HCT116 (cell line): Measurements from ENCODE around the gene ADCY1. TPM values are rescaled to one million over a fixed set of nuclear protein-coding genes. Genes with fewer than 3 reads are reported as not detected.

Source experiments
- ATAC-seq: fragments of 200-7000 bp; cut with Tn5 transposase; 2 replicates; pipeline ENCODE4 v1.9.1; 2020; ENCODE audit warnings: mild to moderate bottlenecking, moderate library complexity
- BruUV-seq: library from RNA; stranded (reverse); fragments of 400-500 nt; replicated peaks from 2 replicates; lab custom pipeline; 2021; lab: Mats Ljungman, UMichigan
- CTCF ChIA-PET: fragments of 300-600 bp; sonication (Branson Sonifier 250); formaldehyde crosslinking; loops from one replicate; lab custom pipeline; 2021; ENCODE audit warnings: antibody characterized with exemption; lab: Charles Lee
- POLR2A ChIA-PET: fragments of 300-600, 350-600 bp; sonication (Branson Sonifier 250); formaldehyde crosslinking; loops from one replicate; lab custom pipeline; 2021; ENCODE audit warnings: antibody characterized with exemption; lab: Charles Lee
- RAD21 ChIA-PET, 2 experiments: fragments of 300-600 bp; sonication (Branson Sonifier 250); formaldehyde crosslinking; loops; one replicate each; lab custom pipeline; 2023; ENCODE audit warnings: low total read pairs in 2 of 2; ENCODE audit not compliant: uncharacterized antibody in 2 of 2, unreplicated experiment in 2 of 2, low non-redundant PET in 1 of 2; lab: Charles Lee
- DNase-seq: peaks from one replicate; pipeline ENCODE4 v3.0.0-alpha.2; 2010; ENCODE audit warnings: low read depth, low spot score
- H2AFZ ChIP-seq: fragments of 200-600 bp; shearing (Covaris generic), sonication (generic); 2 replicates; pipeline ENCODE4 v1.6.1; 2017; ENCODE audit warnings: low read depth, mixed run types, mixed read lengths, antibody characterized with exemption, low read length; ENCODE audit not compliant: poor library complexity, severe bottlenecking
- H3K27ac ChIP-seq: 2 replicates; pipeline ENCODE4 v1.5.1; 2012; ENCODE audit warnings: low read depth, low read length
- H3K27me3 ChIP-seq: fragments of 200-600 bp; sonication (generic); 2 replicates; pipeline ENCODE4 v1.6.1; 2016; ENCODE audit warnings: mixed run types, low read length, mixed read lengths; ENCODE audit not compliant: insufficient read depth
- H3K36me3 ChIP-seq, 2 experiments: fragments of 200-500 bp in 1 of 2; fragments of 200-600 bp in 1 of 2; sonication (Bioruptor generic) in 1 of 2; sonication (generic) in 1 of 2; 2 replicates each; pipeline versions ENCODE4 v1.5.1 to v1.6.1; 2014 to 2016; ENCODE audit warnings: low read length in 2 of 2, inconsistent platforms in 1 of 2, mixed read lengths in 1 of 2, mixed run types in 1 of 2; ENCODE audit not compliant: insufficient read depth in 2 of 2, control insufficient read depth in 1 of 2
- H3K4me1 ChIP-seq, 2 experiments: fragments of 200-600 bp in 1 of 2; sonication (generic) in 1 of 2; 2 replicates each; pipeline versions ENCODE4 v1.5.1 to v1.6.1; 2012 to 2017; ENCODE audit warnings: low read length in 2 of 2, inconsistent platforms in 1 of 2, mild to moderate bottlenecking in 1 of 2, mixed read lengths in 1 of 2, mixed run types in 1 of 2, moderate library complexity in 1 of 2; ENCODE audit not compliant: insufficient read depth in 2 of 2, control insufficient read depth in 1 of 2
- H3K4me2 ChIP-seq: fragments of 200-600 bp; sonication (generic); 2 replicates; pipeline ENCODE4 v1.6.1; 2017; ENCODE audit warnings: mixed run types, low read length, mixed read lengths
- H3K4me3 ChIP-seq, 2 experiments: fragments of 200-600 bp in 1 of 2; sonication (generic) in 1 of 2; replicated peaks in 1 of 2; 2 replicates each; pipeline ENCODE4 v1.5.1; 2011 to 2016; ENCODE audit warnings: low read length in 2 of 2, control low read depth in 1 of 2, low read depth in 1 of 2, mild to moderate bottlenecking in 1 of 2, mixed read lengths in 1 of 2, mixed run types in 1 of 2
- H3K79me2 ChIP-seq: fragments of 200-600 bp; sonication (generic); 2 replicates; pipeline ENCODE4 v1.6.1; 2017; ENCODE audit warnings: mild to moderate bottlenecking, mixed run types, low read length, moderate library complexity, mixed read lengths; ENCODE audit not compliant: insufficient read depth
- H3K9ac ChIP-seq: fragments of 200-600 bp; sonication (generic); 2 replicates; pipeline ENCODE4 v1.6.1; 2016; ENCODE audit warnings: low read length, mixed read lengths
- H3K9me2 ChIP-seq: fragments of 200-600 bp; sonication (generic), shearing (Covaris generic); 2 replicates; pipeline ENCODE4 v1.6.1; 2017; ENCODE audit warnings: mixed run types, mild to moderate bottlenecking, moderate library complexity; ENCODE audit not compliant: insufficient read depth
- H3K9me3 ChIP-seq, 2 experiments: fragments of 200-500 bp in 1 of 2; fragments of 200-600 bp in 1 of 2; sonication (Bioruptor generic) in 1 of 2; sonication (generic) in 1 of 2; 2 replicates each; pipeline ENCODE4 v1.6.1; 2014 to 2017; ENCODE audit warnings: low read length in 2 of 2, mixed read lengths in 2 of 2, inconsistent platforms in 1 of 2, low read depth in 1 of 2, mild to moderate bottlenecking in 1 of 2, mixed run types in 1 of 2, moderate library complexity in 1 of 2; ENCODE audit not compliant: control insufficient read depth in 1 of 2, insufficient read depth in 1 of 2
- H4K20me1 ChIP-seq: fragments of 200-600 bp; sonication (generic), shearing (Covaris generic); 2 replicates; pipeline ENCODE4 v1.6.1; 2017; ENCODE audit warnings: mixed run types, mild to moderate bottlenecking, moderate library complexity; ENCODE audit not compliant: insufficient read depth
- CBX3 ChIP-seq: IDR thresholded peaks from 2 replicates; pipeline ENCODE4 v1.6.1; 2012; ENCODE audit warnings: low read depth
- CEBPB ChIP-seq: IDR thresholded peaks from 2 replicates; pipeline ENCODE4 v1.6.1; 2012; ENCODE audit warnings: low read depth
- CTCF ChIP-seq, 3 experiments: fragments of 200-600 bp in 1 of 3; sonication (generic) in 1 of 3; IDR thresholded peaks in 2 of 3; conservative IDR thresholded peaks in 1 of 3; 2 replicates each; pipeline ENCODE4 v1.5.1; 2012 to 2017; ENCODE audit warnings: low read depth in 2 of 3, low read length in 2 of 3, antibody characterized with exemption in 1 of 3, borderline replicate concordance in 1 of 3, control low read depth in 1 of 3, mild to moderate bottlenecking in 1 of 3, mixed read lengths in 1 of 3, mixed run types in 1 of 3, moderate library complexity in 1 of 3; ENCODE audit not compliant: insufficient read depth in 1 of 3
- EGR1 ChIP-seq: IDR thresholded peaks from 2 replicates; pipeline ENCODE4 v1.6.1; 2012; ENCODE audit warnings: low read depth
- EZH2 ChIP-seq: fragments of 200-600 bp; sonication (generic); IDR thresholded peaks from 2 replicates; pipeline ENCODE4 v1.6.1; 2017; ENCODE audit warnings: antibody characterized with exemption, mixed run types
- EZH2phosphoT487 ChIP-seq: fragments of 200-600 bp; IDR thresholded peaks from 2 replicates; pipeline ENCODE4 v1.6.1; 2018; ENCODE audit warnings: antibody characterized with exemption, borderline replicate concordance
- FOSL1 ChIP-seq: IDR thresholded peaks from 2 replicates; pipeline ENCODE4 v1.6.1; 2012; ENCODE audit warnings: low read depth
- JUND ChIP-seq: IDR thresholded peaks from 2 replicates; pipeline ENCODE4 v1.6.1; 2012
- POLR2AphosphoS5 ChIP-seq: IDR thresholded peaks from 2 replicates; pipeline ENCODE4 v1.6.1; 2011; ENCODE audit warnings: mild to moderate bottlenecking, low read depth, low read length, moderate library complexity
- RAD21 ChIP-seq: IDR thresholded peaks from 2 replicates; pipeline ENCODE4 v1.6.1; 2012; ENCODE audit warnings: low read depth, mild to moderate bottlenecking
- SRF ChIP-seq: IDR thresholded peaks from 2 replicates; pipeline ENCODE4 v1.6.1; 2012; ENCODE audit warnings: low read depth
- TCF7L2 ChIP-seq: IDR thresholded peaks from 2 replicates; pipeline ENCODE4 v1.7.0; 2011; ENCODE audit warnings: borderline replicate concordance, inconsistent platforms; ENCODE audit not compliant: insufficient read depth, insufficient read length; ENCODE audit errors: extremely low read depth
- YY1 ChIP-seq: IDR thresholded peaks from 2 replicates; pipeline ENCODE4 v1.6.1; 2011; ENCODE audit warnings: low read length, low read depth, moderate library complexity, mild to moderate bottlenecking; ENCODE audit not compliant: insufficient replicate concordance; ENCODE audit errors: extremely low read depth
- ZFX ChIP-seq: fragments of 450-650 bp; IDR thresholded peaks from 2 replicates; pipeline ENCODE4 v1.6.1; 2017
- ZNF274 ChIP-seq: fragments of 200-500 bp; sonication (Bioruptor generic); IDR thresholded peaks from 2 replicates; pipeline ENCODE4 v1.6.1; 2014; ENCODE audit warnings: mild to moderate bottlenecking, low read depth, low read length, inconsistent platforms
- intact Hi-C: fragments of 100-400 bp; cut with micrococcal nuclease; formaldehyde crosslinking; loops from 2 replicates; pipeline ENCODE4 v1.10.0; 2022
- total RNA-seq: library from RNA; stranded (reverse); gene quantifications from one replicate; pipeline ENCODE4 v1.2.1, GENCODE V29; 2021; ENCODE audit not compliant: unreplicated experiment
- TF ChIP-seq, protein P1 (sequence below): IDR thresholded peaks from 2 replicates; pipeline ENCODE4 v1.6.1; 2012
- TF ChIP-seq, protein P2 (sequence below): IDR thresholded peaks from 2 replicates; pipeline ENCODE4 v1.6.1; 2012; ENCODE audit warnings: low read depth

ADCY1 gene
- total RNA-seq, 1 experiment from 2014 or later, result 0.05 TPM

DNA sequence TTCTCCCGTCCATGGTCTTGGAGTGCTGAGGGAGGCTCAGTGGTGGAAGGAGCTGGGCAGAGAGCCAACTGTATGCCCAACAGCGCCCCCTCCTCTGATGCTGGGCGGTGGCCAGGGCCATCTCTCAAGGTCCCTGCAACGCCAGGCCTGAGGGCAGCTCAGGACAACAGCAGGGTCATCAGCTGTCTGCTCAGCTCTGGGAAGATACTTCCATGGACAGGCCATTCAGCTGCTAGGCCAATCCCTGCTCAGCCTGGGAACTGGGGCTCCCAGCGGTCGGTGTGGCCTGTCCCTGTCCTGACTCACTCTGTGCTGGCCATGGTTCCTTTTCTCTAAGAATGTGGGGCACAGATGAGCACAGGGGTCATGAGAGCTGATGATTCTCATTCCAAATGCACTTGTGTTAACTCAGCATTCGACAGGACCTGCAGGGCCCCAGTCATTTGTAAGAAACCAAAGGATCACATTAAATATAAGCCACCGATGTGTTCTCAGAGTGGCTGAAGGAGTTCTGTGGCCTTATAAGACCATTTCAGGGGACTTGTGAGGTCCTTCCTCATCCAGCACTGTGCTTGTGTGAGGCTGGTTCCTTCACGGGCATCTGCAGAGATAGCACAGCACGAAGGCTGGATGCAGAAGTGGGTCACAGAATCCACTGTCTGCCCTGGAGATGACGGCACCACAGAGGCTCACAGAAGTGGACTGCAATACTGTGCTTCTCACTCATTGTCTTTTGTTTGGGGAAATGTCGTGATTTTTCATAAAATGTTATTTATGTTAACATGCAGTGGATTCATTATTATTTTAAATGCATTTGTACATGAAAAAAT lies 73.0 kb downstream of the ADCY1 start:
- Histone ChIP-seq H3K4me1 (no peaks in the 10 kb centered on the region), H3K9me3 (no peaks in the 10 kb centered on the region), H3K9me2 (no peaks in the 10 kb centered on the region), H4K20me1 (no peaks in the 10 kb centered on the region), H3K27ac (no peak overlapping the region), H3K27me3 (no peaks in the 10 kb centered on the region), H3K9ac (no peak overlapping the region), H3K36me3 (no peaks in the 10 kb centered on the region), H3K4me2 (no peak overlapping the region), H2AFZ (no peak overlapping the region), H3K4me3 (no peak overlapping the region), H3K79me2 (no peaks in the 10 kb centered on the region)
- DNase-seq (no peak), ATAC-seq (no peak)
- ChIA-PET POLR2A (no interaction called here), RAD21 (no interaction called here), CTCF (interaction anchor here (2.0 kb wide), 1 partner anchor 16 kb away, joined by 6 read pairs; no protein-coding TSS in a partner anchor)
- BruUV-seq, result no TSS peak
- no peak for TF ChIP-seq TCF7L2
- TF ChIP-seq RAD21, result no peak
- TF ChIP-seq, protein P1, sequence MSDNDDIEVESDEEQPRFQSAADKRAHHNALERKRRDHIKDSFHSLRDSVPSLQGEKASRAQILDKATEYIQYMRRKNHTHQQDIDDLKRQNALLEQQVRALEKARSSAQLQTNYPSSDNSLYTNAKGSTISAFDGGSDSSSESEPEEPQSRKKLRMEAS, result no peak
- TF ChIP-seq YY1, result no peak
- TF ChIP-seq EGR1, result no peak
- TF ChIP-seq ZFX, result no peak
- TF ChIP-seq POLR2AphosphoS5, result no peak
- no peak for TF ChIP-seq ZNF274
- no peak for TF ChIP-seq CEBPB
- no peak for TF ChIP-seq JUND
- no peak for TF ChIP-seq EZH2phosphoT487
- TF ChIP-seq CTCF (IDR thresholded peaks at IDR 0.05 in 2 of 3, conservative IDR thresholded peaks at IDR 0.05 in 1 of 3; ENCODE audit: borderline replicate concordance in 1 of 3, insufficient read depth in 1 of 3, low read depth in 2 of 3, low read length in 2 of 3), result no peak
- TF ChIP-seq FOSL1, result no peak
- TF ChIP-seq, protein P2, sequence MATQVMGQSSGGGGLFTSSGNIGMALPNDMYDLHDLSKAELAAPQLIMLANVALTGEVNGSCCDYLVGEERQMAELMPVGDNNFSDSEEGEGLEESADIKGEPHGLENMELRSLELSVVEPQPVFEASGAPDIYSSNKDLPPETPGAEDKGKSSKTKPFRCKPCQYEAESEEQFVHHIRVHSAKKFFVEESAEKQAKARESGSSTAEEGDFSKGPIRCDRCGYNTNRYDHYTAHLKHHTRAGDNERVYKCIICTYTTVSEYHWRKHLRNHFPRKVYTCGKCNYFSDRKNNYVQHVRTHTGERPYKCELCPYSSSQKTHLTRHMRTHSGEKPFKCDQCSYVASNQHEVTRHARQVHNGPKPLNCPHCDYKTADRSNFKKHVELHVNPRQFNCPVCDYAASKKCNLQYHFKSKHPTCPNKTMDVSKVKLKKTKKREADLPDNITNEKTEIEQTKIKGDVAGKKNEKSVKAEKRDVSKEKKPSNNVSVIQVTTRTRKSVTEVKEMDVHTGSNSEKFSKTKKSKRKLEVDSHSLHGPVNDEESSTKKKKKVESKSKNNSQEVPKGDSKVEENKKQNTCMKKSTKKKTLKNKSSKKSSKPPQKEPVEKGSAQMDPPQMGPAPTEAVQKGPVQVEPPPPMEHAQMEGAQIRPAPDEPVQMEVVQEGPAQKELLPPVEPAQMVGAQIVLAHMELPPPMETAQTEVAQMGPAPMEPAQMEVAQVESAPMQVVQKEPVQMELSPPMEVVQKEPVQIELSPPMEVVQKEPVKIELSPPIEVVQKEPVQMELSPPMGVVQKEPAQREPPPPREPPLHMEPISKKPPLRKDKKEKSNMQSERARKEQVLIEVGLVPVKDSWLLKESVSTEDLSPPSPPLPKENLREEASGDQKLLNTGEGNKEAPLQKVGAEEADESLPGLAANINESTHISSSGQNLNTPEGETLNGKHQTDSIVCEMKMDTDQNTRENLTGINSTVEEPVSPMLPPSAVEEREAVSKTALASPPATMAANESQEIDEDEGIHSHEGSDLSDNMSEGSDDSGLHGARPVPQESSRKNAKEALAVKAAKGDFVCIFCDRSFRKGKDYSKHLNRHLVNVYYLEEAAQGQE, result no peak
- TF ChIP-seq SRF, result no peak
- no peak for TF ChIP-seq CBX3
- no peak for TF ChIP-seq EZH2
- intact Hi-C loops, result no loop called here
